Nephron progenitor cell (in vitro differentiated cells): ENCODE measurements around the gene CMSS1.

Experiments
- DNase-seq: peaks from one replicate; pipeline ENCODE4 v3.0.0; 2021
- H3K27ac Mint-ChIP-seq: 2 replicates; pipeline ENCODE4 v1.8.0; 2021; ENCODE audit warnings: mild to moderate bottlenecking, moderate library complexity, mixed read lengths
- H3K27me3 Mint-ChIP-seq: 2 replicates; pipeline ENCODE4 v1.8.0; 2021; ENCODE audit warnings: mild to moderate bottlenecking, low read depth, mixed read lengths; ENCODE audit not compliant: poor library complexity
- H3K36me3 Mint-ChIP-seq: 2 replicates; pipeline ENCODE4 v1.8.0; 2021; ENCODE audit warnings: low read depth, mixed read lengths
- H3K4me1 Mint-ChIP-seq: 2 replicates; pipeline ENCODE4 v1.8.0; 2021; ENCODE audit warnings: mixed read lengths
- H3K4me3 Mint-ChIP-seq: 2 replicates; pipeline ENCODE4 v1.8.0; 2021; ENCODE audit warnings: mild to moderate bottlenecking, moderate library complexity, mixed read lengths
- H3K9me3 Mint-ChIP-seq: 2 replicates; pipeline ENCODE4 v1.8.0; 2021; ENCODE audit warnings: mild to moderate bottlenecking, moderate library complexity, mixed read lengths
- TF ChIP-seq, protein P1 (sequence below): fragments of 200-600 bp; sonication (generic); IDR thresholded peaks from 2 replicates; pipeline ENCODE4 v1.5.0; 2021; ENCODE audit warnings: antibody characterized with exemption

Gene CMSS1

GRCh38 chr3:99966662-99967416 lies 149.2 kb downstream of the CMSS1 start:
- H3K9me3 Mint-ChIP-seq: no peaks in the 10 kb centered on the region
- peaks cover 15% of the 10 kb centered on the region for H3K36me3 Mint-ChIP-seq
- no peak overlapping the region for H3K4me3 Mint-ChIP-seq
- peaks cover 19% of the 10 kb centered on the region for H3K4me1 Mint-ChIP-seq
- no peak overlapping the region for H3K27ac Mint-ChIP-seq
- peaks cover 2% of the 10 kb centered on the region for H3K27me3 Mint-ChIP-seq
- TF ChIP-seq, protein P1, sequence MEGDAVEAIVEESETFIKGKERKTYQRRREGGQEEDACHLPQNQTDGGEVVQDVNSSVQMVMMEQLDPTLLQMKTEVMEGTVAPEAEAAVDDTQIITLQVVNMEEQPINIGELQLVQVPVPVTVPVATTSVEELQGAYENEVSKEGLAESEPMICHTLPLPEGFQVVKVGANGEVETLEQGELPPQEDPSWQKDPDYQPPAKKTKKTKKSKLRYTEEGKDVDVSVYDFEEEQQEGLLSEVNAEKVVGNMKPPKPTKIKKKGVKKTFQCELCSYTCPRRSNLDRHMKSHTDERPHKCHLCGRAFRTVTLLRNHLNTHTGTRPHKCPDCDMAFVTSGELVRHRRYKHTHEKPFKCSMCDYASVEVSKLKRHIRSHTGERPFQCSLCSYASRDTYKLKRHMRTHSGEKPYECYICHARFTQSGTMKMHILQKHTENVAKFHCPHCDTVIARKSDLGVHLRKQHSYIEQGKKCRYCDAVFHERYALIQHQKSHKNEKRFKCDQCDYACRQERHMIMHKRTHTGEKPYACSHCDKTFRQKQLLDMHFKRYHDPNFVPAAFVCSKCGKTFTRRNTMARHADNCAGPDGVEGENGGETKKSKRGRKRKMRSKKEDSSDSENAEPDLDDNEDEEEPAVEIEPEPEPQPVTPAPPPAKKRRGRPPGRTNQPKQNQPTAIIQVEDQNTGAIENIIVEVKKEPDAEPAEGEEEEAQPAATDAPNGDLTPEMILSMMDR: no peak
- DNase-seq: no peak

- H3K27me3 Mint-ChIP-seq: no peaks in the 10 kb centered on the region
- TF ChIP-seq, protein P1: no peak
- no peak overlapping the region for H3K27ac Mint-ChIP-seq
- peaks cover 25% of the 10 kb centered on the region for H3K4me1 Mint-ChIP-seq
- H3K9me3 Mint-ChIP-seq: no peaks in the 10 kb centered on the region
- peaks cover 11% of the 10 kb centered on the region for H3K36me3 Mint-ChIP-seq
- no peak for DNase-seq
- H3K4me3 Mint-ChIP-seq: no peak overlapping the region
Measured at GRCh38 chr3:99967796-99968195, 150.1 kb downstream of the CMSS1 start.

DNA sequence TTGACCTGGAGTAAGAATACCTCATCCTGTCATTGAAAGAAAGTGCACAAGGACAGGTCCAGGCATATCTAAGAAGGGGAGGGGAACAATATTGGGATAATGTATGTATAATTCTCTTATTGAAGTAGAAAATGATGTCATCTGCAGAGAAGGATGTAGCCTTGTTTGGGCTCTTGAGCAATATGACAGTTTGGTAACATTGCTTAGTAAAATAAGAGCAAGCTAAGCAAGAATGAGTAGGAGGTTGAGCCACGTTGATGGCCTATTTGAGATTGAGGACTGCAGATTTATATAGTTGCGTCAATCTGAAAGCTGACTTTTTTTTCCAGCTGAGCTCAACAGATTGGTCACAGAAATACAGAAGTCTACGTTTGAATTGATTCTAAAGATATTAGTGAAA lies 151.5 kb downstream of the CMSS1 start:
- DNase-seq: no peak
- Mint-ChIP-seq H3K4me3 (no peak overlapping the region), H3K9me3 (no peaks in the 10 kb centered on the region), H3K27ac (no peak overlapping the region), H3K27me3 (no peaks in the 10 kb centered on the region), H3K4me1 (peaks cover 37% of the 10 kb centered on the region), H3K36me3 (peaks cover 6% of the 10 kb centered on the region)
- TF ChIP-seq, protein P1: no peak

DNA sequence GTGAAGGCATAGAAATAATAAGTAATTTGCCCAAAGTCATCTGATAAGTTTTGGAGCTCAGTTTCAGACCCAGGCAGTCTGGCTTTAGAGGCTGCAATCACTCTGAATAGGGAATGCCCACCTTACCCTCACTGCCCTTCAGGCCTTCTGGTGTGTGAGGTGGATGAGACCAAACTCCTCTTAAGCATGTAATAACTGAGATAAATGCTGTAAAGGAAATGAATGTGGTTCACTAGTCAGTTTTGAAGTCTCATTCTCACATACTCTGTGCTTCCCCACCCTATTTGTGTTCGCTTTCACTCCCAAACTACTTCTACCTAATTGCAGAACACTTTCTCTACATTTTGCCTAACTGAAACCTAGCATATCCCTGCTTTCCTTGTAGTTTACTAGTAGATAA lies 152.5 kb downstream of the CMSS1 start:
- Mint-ChIP-seq H3K9me3 (no peaks in the 10 kb centered on the region), H3K36me3 (peaks cover 9% of the 10 kb centered on the region), H3K27me3 (no peaks in the 10 kb centered on the region), H3K4me1 (peaks cover 37% of the 10 kb centered on the region), H3K4me3 (no peak overlapping the region), H3K27ac (no peak overlapping the region)
- no peak for DNase-seq
- TF ChIP-seq, protein P1: no peak

GRCh38 chr3:99971761-99972160 lies 154.1 kb downstream of the CMSS1 start:
- no peak for DNase-seq
- Mint-ChIP-seq H3K4me1 (peaks cover 37% of the 10 kb centered on the region), H3K27ac (peak overlapping the region; percentile 17), H3K9me3 (peaks cover 3% of the 10 kb centered on the region), H3K4me3 (no peak overlapping the region), H3K36me3 (peaks cover 17% of the 10 kb centered on the region), H3K27me3 (no peaks in the 10 kb centered on the region)
- TF ChIP-seq, protein P1: no peak
